ENCODE results near the gene ZFHX3.

ZFHX3 gene

GRCh38 chr16:72926177-72927070 is 121.5 kb downstream of the ZFHX3 start:
- no peak for DNase-seq

GRCh38 chr16:72925631-72925979 is 122.3 kb downstream of the ZFHX3 start:
- no peak for DNase-seq

GRCh38 chr16:72924927-72925630 is 122.8 kb downstream of the ZFHX3 start:
- DNase-seq: no peak

GRCh38 chr16:72924537-72924926 is 123.4 kb downstream of the ZFHX3 start:
- DNase-seq: no peak

GRCh38 chr16:72923757-72924156 is 124.2 kb downstream of the ZFHX3 start:
- no peak for DNase-seq

GRCh38 chr16:72922714-72923113 is 125.2 kb downstream of the ZFHX3 start:
- DNase-seq: no peak

GRCh38 chr16:72921620-72922019 is 126.3 kb downstream of the ZFHX3 start:
- peak; percentile 71 for DNase-seq

- no peak for DNase-seq
Observed at GRCh38 chr16:72921106-72921505, 126.8 kb downstream of the ZFHX3 start.

GRCh38 chr16:72917051-72917450 is 130.9 kb downstream of the ZFHX3 start:
- no peak for DNase-seq

GRCh38 chr16:72915331-72915730 is 132.6 kb downstream of the ZFHX3 start:
- no peak for DNase-seq

GRCh38 chr16:72913551-72913950 is 134.4 kb downstream of the ZFHX3 start:
- no peak for DNase-seq

- no peak for DNase-seq
Observed at GRCh38 chr16:72911971-72912370, 136.0 kb downstream of the ZFHX3 start.

GRCh38 chr16:72910875-72911274 is 137.1 kb downstream of the ZFHX3 start:
- no peak for DNase-seq

GRCh38 chr16:72910381-72910780 is 137.5 kb downstream of the ZFHX3 start:
- no peak for DNase-seq

GRCh38 chr16:72909196-72909595 is 138.7 kb downstream of the ZFHX3 start:
- no peak for DNase-seq

- DNase-seq: no peak
Observed at GRCh38 chr16:72908362-72909167, 139.4 kb downstream of the ZFHX3 start.

- no peak for DNase-seq
Observed at GRCh38 chr16:72905581-72905980, 142.3 kb downstream of the ZFHX3 start.

GRCh38 chr16:72903176-72903575 is 144.8 kb downstream of the ZFHX3 start:
- DNase-seq: no peak

GRCh38 chr16:72902206-72902605 is 145.7 kb downstream of the ZFHX3 start:
- DNase-seq: no peak

- DNase-seq: no peak
Observed at GRCh38 chr16:72901000-72901627, 146.8 kb downstream of the ZFHX3 start.

GRCh38 chr16:72898216-72898825 is 149.6 kb downstream of the ZFHX3 start:
- no peak for DNase-seq

- no peak for DNase-seq
Observed at GRCh38 chr16:72897707-72898106, 150.2 kb downstream of the ZFHX3 start.
